WI38 (cell line): ENCODE results near the gene NR1D2.
A peak's percentile ranks its signal among the peaks of the same experiment; 100 is the strongest.

ENCODE experiments used
- H3K4me3 ChIP-seq: 2 replicates; pipeline ENCODE4 v1.5.1; 2011; ENCODE audit warnings: low read depth, mild to moderate bottlenecking, control low read depth, low read length
- CTCF ChIP-seq: IDR thresholded peaks from 2 replicates; pipeline ENCODE4 v1.5.1; 2012; ENCODE audit warnings: low read depth, mild to moderate bottlenecking, control low read depth, low read length

The NR1D2 gene

DNA sequence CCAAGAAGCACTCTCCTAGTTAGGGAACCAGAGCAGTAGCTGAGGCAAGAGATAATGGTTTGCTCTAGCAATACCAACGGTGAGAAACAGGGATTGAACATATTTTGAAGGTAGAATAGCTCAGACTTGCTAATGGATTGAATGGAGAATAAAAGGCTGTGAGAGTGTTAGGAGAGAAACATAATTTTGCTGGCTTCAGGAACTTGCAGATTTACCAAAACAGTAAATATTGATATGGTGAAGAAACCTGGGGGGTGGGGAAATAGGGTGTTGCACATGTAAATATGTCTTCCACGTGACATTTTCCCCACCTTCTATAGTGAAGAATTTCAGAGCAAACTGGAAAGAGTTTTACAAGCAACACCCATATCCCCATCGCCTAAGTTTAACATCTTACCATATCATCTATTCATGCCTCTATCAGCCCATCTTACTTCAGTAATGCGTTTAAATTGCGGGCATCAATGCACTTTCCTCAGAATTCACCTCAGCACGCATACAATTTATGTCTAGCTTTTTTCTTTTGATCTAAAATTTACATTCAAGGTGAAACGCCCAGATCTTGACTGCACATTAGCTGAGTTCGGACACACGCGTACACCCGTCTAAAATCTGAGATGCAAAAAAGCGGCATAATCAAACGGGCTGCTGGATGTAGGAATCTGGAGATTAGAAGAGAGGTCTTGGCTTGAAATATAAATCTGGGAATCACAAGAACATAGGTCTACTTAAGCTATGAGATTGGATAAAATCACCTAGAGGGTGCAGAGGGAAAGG lies 891 bp upstream of the NR1D2 start:
- H3K4me3 ChIP-seq = peak overlapping the region; percentile 71
- TF ChIP-seq CTCF = no peak

DNA sequence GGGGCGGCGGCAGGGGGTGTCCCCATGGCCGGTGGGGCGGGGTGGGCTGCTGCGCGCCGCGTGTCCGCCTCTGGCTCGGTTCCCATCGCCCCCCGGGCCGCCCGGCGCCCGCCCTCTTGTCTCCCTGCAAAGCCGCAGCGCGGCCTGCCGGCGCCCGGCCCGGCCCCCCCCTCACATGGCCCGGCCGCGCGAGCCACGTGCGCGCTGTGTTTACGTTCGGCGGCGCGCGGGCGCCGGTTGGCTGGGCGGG lies 502 bp downstream of the NR1D2 start:
- no peak for TF ChIP-seq CTCF
- H3K4me3 ChIP-seq = peak overlapping the region; percentile 71

- H3K4me3 ChIP-seq = peak overlapping the region; percentile 75
- TF ChIP-seq CTCF = no peak
These were observed 1.0 kb downstream of the NR1D2 start for GRCh38 chr3:23945913-23946687.

- no peak for TF ChIP-seq CTCF
- H3K4me3 ChIP-seq = no peak overlapping the region
These were observed 3.7 kb downstream of the NR1D2 start for GRCh38 chr3:23948761-23949160.

DNA sequence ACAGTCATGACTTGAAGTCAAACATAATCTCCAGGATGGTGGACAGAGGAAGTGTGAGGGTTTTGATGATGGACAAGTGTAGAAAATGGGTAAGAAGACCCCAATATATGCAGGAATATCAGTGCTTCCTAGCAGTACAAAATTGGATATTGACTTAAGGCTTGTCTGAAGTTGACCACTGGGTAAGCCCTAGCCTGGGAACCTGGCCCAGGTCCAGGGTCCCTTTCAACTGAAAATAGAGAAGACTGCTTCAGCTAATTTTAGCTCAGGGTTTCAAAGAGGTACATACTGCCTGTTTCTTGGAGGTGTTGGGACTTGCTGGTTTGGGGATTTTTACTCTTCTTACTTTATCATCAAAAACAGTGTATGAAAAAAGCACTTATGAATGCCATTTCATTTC lies 4.7 kb downstream of the NR1D2 start:
- no peak overlapping the region for H3K4me3 ChIP-seq
- TF ChIP-seq CTCF = no peak

- H3K4me3 ChIP-seq = no peak overlapping the region
- no peak for TF ChIP-seq CTCF
These were observed 5.2 kb downstream of the NR1D2 start for GRCh38 chr3:23950293-23950692.

GRCh38 chr3:23952646-23953045 lies 7.6 kb downstream of the NR1D2 start:
- TF ChIP-seq CTCF = no peak

More at GRCh38 chr3:23952646-23953045, 7.6 kb downstream of the NR1D2 start:
- H3K4me3 ChIP-seq = no peak overlapping the region
